Activated CD8-positive, alpha-beta T cell treated with anti-CD3 and anti-CD28 coated beads, Interleukin-2, amount 10 ng/mL, durations not matched to agents 7 days and 5 days (primary cell): ENCODE results near the gene NAB2. TPM values are rescaled to one million over a fixed set of nuclear protein-coding genes. Genes with fewer than 3 reads are reported as not detected.

ENCODE experiments used
- ATAC-seq: fragments of 150-1000 bp; cut with Tn5 transposase; one replicate; pipeline ENCODE4 v1.10.0; 2021; ENCODE audit warnings: moderate library complexity
- CTCF ChIA-PET: fragments of 350-600 bp; sonication (Branson Sonifier 250); formaldehyde crosslinking; loops from one replicate; lab custom pipeline; 2021; ENCODE audit warnings: antibody characterized with exemption; lab: Charles Lee
- POLR2A ChIA-PET: fragments of 350-600 bp; sonication (Branson Sonifier 250); formaldehyde crosslinking; loops from one replicate; lab custom pipeline; 2021; ENCODE audit warnings: antibody characterized with exemption; lab: Charles Lee
- DNase-seq: peaks from one replicate; pipeline ENCODE4 v3.0.0-alpha.2; 2020
- H3K27ac Mint-ChIP-seq: one replicate; pipeline ENCODE4 v1.8.0; 2021; ENCODE audit warnings: mild to moderate bottlenecking, mixed read lengths
- H3K27me3 Mint-ChIP-seq: one replicate; pipeline ENCODE4 v1.8.0; 2021; ENCODE audit warnings: low read depth, mixed read lengths
- H3K36me3 Mint-ChIP-seq: one replicate; pipeline ENCODE4 v1.8.0; 2021; ENCODE audit warnings: low read depth, mixed read lengths
- H3K4me1 Mint-ChIP-seq: one replicate; pipeline ENCODE4 v1.8.0; 2021; ENCODE audit warnings: low read depth, mixed read lengths
- H3K4me3 Mint-ChIP-seq: one replicate; pipeline ENCODE4 v1.8.0; 2021; ENCODE audit warnings: mild to moderate bottlenecking, mixed read lengths
- H3K9me3 Mint-ChIP-seq: one replicate; pipeline ENCODE4 v1.8.0; 2022; ENCODE audit warnings: mixed read lengths; ENCODE audit not compliant: insufficient read depth
- total RNA-seq, 2 experiments: library from RNA; stranded (reverse); gene quantifications; one replicate each; pipeline ENCODE4 v1.2.3, GENCODE V29; 2021

Gene NAB2, protein sequence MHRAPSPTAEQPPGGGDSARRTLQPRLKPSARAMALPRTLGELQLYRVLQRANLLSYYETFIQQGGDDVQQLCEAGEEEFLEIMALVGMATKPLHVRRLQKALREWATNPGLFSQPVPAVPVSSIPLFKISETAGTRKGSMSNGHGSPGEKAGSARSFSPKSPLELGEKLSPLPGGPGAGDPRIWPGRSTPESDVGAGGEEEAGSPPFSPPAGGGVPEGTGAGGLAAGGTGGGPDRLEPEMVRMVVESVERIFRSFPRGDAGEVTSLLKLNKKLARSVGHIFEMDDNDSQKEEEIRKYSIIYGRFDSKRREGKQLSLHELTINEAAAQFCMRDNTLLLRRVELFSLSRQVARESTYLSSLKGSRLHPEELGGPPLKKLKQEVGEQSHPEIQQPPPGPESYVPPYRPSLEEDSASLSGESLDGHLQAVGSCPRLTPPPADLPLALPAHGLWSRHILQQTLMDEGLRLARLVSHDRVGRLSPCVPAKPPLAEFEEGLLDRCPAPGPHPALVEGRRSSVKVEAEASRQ
- total RNA-seq = 10 to 100 TPM; 12.9 to 13.7 TPM

- H3K27me3 Mint-ChIP-seq = no peaks in the 10 kb centered on the region
- DNase-seq (peak; percentile 98), ATAC-seq (peak; percentile 78)
- H3K4me3 Mint-ChIP-seq = peak within 1 kb of the TSS; percentile 93
- H3K9me3 Mint-ChIP-seq = no peaks in the 10 kb centered on the region
- H3K27ac Mint-ChIP-seq = peak within 1 kb of the TSS; percentile 97
- H3K36me3 Mint-ChIP-seq = peaks cover 28% of the 10 kb centered on the region
- ChIA-PET CTCF (interaction anchor here (0.8 to 18.4 kb wide), 5 partner anchors 9 to 87 kb away, joined by 3 to 233 read pairs (median 8); partner anchors contain the start of gene STAT6), POLR2A (interaction anchor here (1.2 to 5.1 kb wide), 3 partner anchors 10 to 42 kb away, joined by 3 to 56 read pairs (median 55); partner anchors contain the start of genes NEMP1 and STAT6)
- H3K4me1 Mint-ChIP-seq = peaks cover 69% of the 10 kb centered on the region
Observed at GRCh38 chr12:57088354-57089270, at the start of gene NAB2. NAB2 (plus strand) TSS chr12:57089114; CDS start chr12:57089272, 158 bp downstream.

DNA sequence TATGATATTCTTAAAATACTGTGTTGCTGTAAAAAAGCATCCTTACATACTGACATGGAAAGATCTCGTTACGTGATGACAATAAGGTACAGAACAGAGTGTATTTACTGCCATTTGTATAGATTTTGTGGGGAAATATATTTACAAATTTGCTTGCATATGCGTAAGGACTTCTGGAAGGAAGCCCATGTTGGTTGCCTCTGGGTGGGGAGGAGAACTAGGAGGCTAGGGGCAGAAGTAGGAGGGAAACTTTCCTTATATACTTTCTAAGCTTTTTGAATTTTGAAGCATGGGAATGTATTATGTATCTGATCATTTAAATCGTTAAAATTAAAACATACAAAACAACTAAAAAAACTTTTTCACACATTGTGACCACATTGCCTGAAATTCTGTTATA is 48.7 kb upstream of the NAB2 start:
- ChIA-PET CTCF (interaction anchor here (1.1 to 16.8 kb wide), 4 partner anchors 9 to 72 kb away, joined by 5 to 229 read pairs (median 8); partner anchors contain the start of gene STAT6), POLR2A (interaction anchor here (0.6 to 1.1 kb wide), 2 partner anchors 17 to 42 kb away, joined by 3 read pairs; no protein-coding TSS in a partner anchor)
- H3K4me1 Mint-ChIP-seq = peaks cover under 1% of the 10 kb centered on the region
- DNase-seq (no peak), ATAC-seq (no peak)
- no peak overlapping the region for H3K27ac Mint-ChIP-seq
- H3K27me3 Mint-ChIP-seq = peaks cover 3% of the 10 kb centered on the region
- H3K36me3 Mint-ChIP-seq = no peaks in the 10 kb centered on the region
- H3K9me3 Mint-ChIP-seq = no peaks in the 10 kb centered on the region
- no peak overlapping the region for H3K4me3 Mint-ChIP-seq

DNA sequence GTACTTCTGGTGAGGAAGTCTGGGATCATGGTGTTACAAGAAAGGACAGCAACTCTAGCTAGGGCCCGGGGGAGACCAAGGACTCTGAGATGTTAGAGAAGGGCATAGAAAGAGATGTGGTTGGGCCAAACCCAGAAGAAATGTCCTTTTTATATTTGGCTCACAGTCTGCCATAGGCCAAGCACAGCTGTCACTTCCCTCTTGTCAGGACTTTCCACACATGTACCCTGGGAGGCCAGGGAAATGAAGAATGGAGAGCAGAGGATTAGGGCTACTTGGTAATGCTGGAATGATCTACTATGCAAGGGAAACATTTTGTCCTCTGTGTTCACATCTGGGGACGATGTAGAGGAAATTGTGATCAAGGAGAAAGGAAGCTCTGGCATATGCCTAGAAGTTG is 48.2 kb upstream of the NAB2 start:
- Mint-ChIP-seq H3K9me3 (no peaks in the 10 kb centered on the region), H3K4me1 (peaks cover 4% of the 10 kb centered on the region), H3K36me3 (no peaks in the 10 kb centered on the region), H3K4me3 (no peak overlapping the region), H3K27me3 (peaks cover 3% of the 10 kb centered on the region), H3K27ac (no peak overlapping the region)
- POLR2A ChIA-PET = interaction anchor here (0.6 to 1.3 kb wide), 3 partner anchors 9 to 41 kb away, joined by 3 read pairs; partner anchors contain the start of gene MYO1A
- no peak for DNase-seq
- CTCF ChIA-PET = interaction anchor here (1.1 to 16.8 kb wide), 7 partner anchors 9 to 84 kb away, joined by 3 to 229 read pairs (median 5); partner anchors contain the start of gene STAT6
- no peak for ATAC-seq

DNA sequence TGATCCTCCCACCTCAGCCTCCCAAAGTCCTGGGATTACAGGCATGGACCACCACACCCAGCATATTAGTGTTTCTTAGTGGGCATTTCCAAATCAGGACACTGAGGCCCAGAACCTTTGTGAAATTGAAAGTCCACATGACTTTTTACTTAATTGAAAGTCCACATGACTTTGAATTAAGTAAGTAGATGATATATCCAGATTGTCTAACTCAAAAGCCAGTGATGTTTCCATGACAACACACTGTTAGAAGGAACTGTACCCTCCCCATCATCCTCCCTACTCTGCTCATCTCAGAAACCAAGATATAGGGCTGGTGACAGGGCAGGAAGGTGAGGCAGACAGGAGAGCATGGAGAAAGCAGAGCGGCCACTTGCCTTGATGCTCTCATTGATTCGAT is 46.2 kb upstream of the NAB2 start:
- DNase-seq (no peak), ATAC-seq (no peak)
- Mint-ChIP-seq H3K27me3 (peaks cover 3% of the 10 kb centered on the region), H3K9me3 (no peaks in the 10 kb centered on the region), H3K27ac (no peak overlapping the region), H3K36me3 (peaks cover 2% of the 10 kb centered on the region), H3K4me3 (no peak overlapping the region), H3K4me1 (peaks cover 23% of the 10 kb centered on the region)
- ChIA-PET CTCF (interaction anchor here (1.7 kb wide), 1 partner anchor 12 kb away, joined by 5 read pairs; no protein-coding TSS in a partner anchor), POLR2A (no interaction called here)

- DNase-seq (no peak), ATAC-seq (no peak)
- Mint-ChIP-seq H3K36me3 (peaks cover 2% of the 10 kb centered on the region), H3K9me3 (no peaks in the 10 kb centered on the region), H3K27me3 (peaks cover 3% of the 10 kb centered on the region), H3K27ac (no peak overlapping the region), H3K4me1 (peaks cover 39% of the 10 kb centered on the region), H3K4me3 (no peak overlapping the region)
- ChIA-PET POLR2A (no interaction called here), CTCF (interaction anchor here (1.0 to 1.7 kb wide), 2 partner anchors 13 to 37 kb away, joined by 4 to 5 read pairs; no protein-coding TSS in a partner anchor)
Observed at GRCh38 chr12:57044468-57044867, 44.4 kb upstream of the NAB2 start.

- Mint-ChIP-seq H3K27ac (no peak overlapping the region), H3K4me3 (no peak overlapping the region), H3K4me1 (peaks cover 39% of the 10 kb centered on the region), H3K9me3 (no peaks in the 10 kb centered on the region), H3K27me3 (peaks cover 3% of the 10 kb centered on the region), H3K36me3 (peaks cover 2% of the 10 kb centered on the region)
- DNase-seq = no peak
- ChIA-PET CTCF (interaction anchor here (7.4 kb wide), 1 partner anchor 36 kb away, joined by 64 read pairs; no protein-coding TSS in a partner anchor), POLR2A (no interaction called here)
- no peak for ATAC-seq
Observed at GRCh38 chr12:57044889-57045288, 44.0 kb upstream of the NAB2 start.

DNA sequence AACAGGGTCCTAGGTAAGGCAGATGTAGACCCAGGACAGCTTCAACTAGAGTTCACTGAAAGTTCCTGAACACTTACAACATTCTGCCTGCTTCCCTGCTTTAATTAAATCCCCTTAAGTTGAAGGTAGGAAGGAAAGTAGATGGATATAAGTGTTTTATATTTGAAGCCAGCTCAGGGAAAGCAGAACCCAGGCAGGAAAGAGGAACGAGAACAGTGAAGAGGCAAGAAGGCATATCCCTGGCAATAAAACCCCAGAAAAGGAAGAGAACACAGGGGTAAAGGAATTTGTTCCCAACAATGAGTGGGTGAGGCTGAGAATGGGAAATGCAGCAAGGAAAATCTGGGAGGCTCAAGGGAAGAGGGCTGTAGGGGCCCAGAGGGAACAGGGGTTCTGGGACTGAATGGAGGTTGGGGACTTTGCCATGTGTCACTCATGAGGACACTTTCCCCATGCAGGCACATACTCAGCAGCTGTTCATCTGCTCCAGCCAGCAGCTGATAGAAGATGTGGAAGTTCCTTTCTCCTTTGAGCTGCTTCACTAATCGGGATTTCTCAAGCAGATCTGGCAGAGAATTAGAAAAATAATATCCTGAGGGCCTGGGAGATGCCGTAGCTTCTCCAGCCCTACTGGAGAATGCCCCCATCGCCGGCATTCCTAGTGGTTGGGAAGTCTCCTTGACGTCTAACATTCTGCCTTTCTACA is 42.7 kb upstream of the NAB2 start:
- Mint-ChIP-seq H3K4me1 (peaks cover 43% of the 10 kb centered on the region), H3K36me3 (peaks cover 2% of the 10 kb centered on the region), H3K27me3 (peaks cover 3% of the 10 kb centered on the region), H3K9me3 (no peaks in the 10 kb centered on the region), H3K27ac (peak overlapping the region; percentile 86), H3K4me3 (no peak overlapping the region)
- DNase-seq (no peak), ATAC-seq (no peak)
- CTCF ChIA-PET = interaction anchor here (1.0 to 7.7 kb wide), 9 partner anchors 14 to 412 kb away, joined by 3 to 105 read pairs (median 24); partner anchors contain the start of genes STAT6 and ZBTB39
- POLR2A ChIA-PET = interaction anchor here (0.8 to 2.4 kb wide), 4 partner anchors 14 to 56 kb away, joined by 3 to 9 read pairs (median 3); no protein-coding TSS in a partner anchor

DNA sequence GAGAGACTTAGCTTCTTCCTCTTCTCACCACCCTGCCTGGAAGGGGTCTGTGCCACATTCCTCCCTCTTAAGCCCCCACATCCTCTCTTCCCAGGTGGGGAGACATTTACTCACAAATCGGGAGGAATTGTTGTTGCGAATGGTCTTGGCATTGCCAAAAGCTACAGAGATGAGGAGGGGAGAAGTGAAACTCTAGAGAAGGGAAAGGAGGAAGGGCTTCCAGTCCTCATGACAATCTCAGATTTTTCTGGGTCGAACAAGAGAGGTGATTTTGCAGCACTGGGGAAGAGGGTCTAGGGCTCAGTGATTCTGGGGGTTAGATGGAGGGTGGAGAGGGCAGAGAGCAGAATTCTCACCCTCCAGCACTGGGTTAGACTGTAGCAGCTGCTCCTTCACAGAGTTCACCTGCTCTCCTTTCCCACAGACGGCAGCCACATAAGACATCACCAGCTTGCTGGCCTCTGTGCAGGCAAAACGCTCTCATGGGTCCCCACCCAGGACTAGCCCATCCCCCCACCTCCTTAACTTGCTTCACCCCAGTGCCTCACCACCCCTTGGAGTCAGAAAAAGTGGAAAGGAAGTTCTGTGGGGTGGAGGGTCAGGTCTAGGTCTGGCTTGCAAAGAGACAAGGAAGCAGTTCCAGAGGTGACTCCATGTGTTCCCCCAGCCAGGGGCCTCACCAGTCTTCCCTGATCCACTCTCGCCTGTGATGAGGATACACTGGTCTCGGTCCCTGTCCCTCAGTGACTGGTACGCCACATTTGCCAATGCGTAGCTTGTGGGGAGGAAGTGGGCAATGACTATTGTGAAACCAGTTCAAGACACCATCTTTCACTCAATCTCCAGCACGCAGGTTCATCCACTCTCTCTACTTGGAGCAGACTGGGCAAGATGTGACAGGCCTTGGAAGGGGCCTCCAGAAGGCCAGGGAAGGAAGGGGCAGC is 41.7 kb upstream of the NAB2 start:
- POLR2A ChIA-PET = interaction anchor here (0.6 to 2.4 kb wide), 16 partner anchors 8 to 359 kb away, joined by 3 to 9 read pairs (median 4); partner anchors contain the start of genes NAB2, PTGES3 and STAT6
- no peaks in the 10 kb centered on the region for H3K27me3 Mint-ChIP-seq
- peak overlapping the region; percentile 49 for H3K4me3 Mint-ChIP-seq
- ATAC-seq (peak; percentile 83), DNase-seq (peak; percentile 84)
- CTCF ChIA-PET = interaction anchor here (0.7 to 7.7 kb wide), 13 partner anchors 13 to 411 kb away, joined by 3 to 105 read pairs (median 10); partner anchors contain the start of genes STAT6 and ZBTB39
- H3K36me3 Mint-ChIP-seq = peaks cover 2% of the 10 kb centered on the region
- peak overlapping the region; percentile 86 for H3K27ac Mint-ChIP-seq
- H3K9me3 Mint-ChIP-seq = no peaks in the 10 kb centered on the region
- peaks cover 46% of the 10 kb centered on the region for H3K4me1 Mint-ChIP-seq

DNA sequence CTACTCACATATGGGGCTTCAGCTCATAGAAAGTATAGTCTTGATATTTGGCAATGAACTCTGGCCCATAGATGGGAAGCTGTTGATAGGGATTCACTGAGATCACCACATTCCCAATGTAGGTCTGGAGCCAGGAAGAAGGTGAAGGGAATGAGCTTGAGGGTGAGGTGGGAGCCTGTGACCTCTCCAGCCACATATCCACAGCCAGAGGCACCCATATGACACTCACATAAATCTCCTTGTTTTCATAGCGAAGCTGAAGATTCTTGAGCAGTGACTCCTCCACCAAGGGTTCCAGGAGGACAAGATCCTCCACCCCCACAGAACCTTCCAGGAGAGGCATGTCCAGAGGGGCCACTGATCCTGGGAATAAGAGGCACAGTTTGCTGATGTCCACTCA is 40.9 kb upstream of the NAB2 start:
- H3K9me3 Mint-ChIP-seq = peaks cover 3% of the 10 kb centered on the region
- peaks cover 46% of the 10 kb centered on the region for H3K4me1 Mint-ChIP-seq
- H3K27me3 Mint-ChIP-seq = no peaks in the 10 kb centered on the region
- ATAC-seq (no peak), DNase-seq (no peak)
- POLR2A ChIA-PET = interaction anchor here (0.6 to 2.4 kb wide), 12 partner anchors 9 to 360 kb away, joined by 3 to 9 read pairs (median 6); partner anchors contain the start of genes PTGES3 and STAT6
- peak overlapping the region; percentile 86 for H3K27ac Mint-ChIP-seq
- CTCF ChIA-PET = interaction anchor here (0.7 to 7.7 kb wide), 12 partner anchors 12 to 290 kb away, joined by 3 to 105 read pairs (median 12); partner anchors contain the start of genes STAT6 and ZBTB39
- peaks cover 5% of the 10 kb centered on the region for H3K36me3 Mint-ChIP-seq
- peak overlapping the region; percentile 49 for H3K4me3 Mint-ChIP-seq
